Measurements from ENCODE around the gene STAT3. TPM values are rescaled to one million over a fixed set of nuclear protein-coding genes. Genes with fewer than 3 reads are reported as not detected.
"Not testable (repeated sequence)": the region's sequence is repeated elsewhere in the genome, so short reads cannot be mapped to it uniquely, and the experiment has no call there.

The STAT3 gene
- total and polyA plus RNA-seq, 2 donors: 96.4 to 143 TPM

- 50% methylated on average over 3 of the region's 3 CpGs for WGBS
These were observed 6.3 kb downstream of the STAT3 start for GRCh38 chr17:42381898-42382297.

GRCh38 chr17:42380935-42381334 is 7.3 kb downstream of the STAT3 start:
- no peak for DNase-seq (ENCODE audit: extremely low spot score)
- Histone ChIP-seq H3K36me3 (ENCODE audit: insufficient read depth) (no peaks in the 10 kb centered on the region), H3K27ac (ENCODE audit: low read depth) (no peak overlapping the region), H3K4me3 (ENCODE audit: low read depth, low read length) (no peak overlapping the region), H3K4me1 (ENCODE audit: insufficient read depth) (peaks cover 1% of the 10 kb centered on the region)
- 92% methylated on average over 3 of the region's 3 CpGs for WGBS

More at GRCh38 chr17:42381898-42382297, 6.3 kb downstream of the STAT3 start:
- no peak for DNase-seq (ENCODE audit: extremely low spot score)
- Histone ChIP-seq H3K27ac (ENCODE audit: low read depth) (no peak overlapping the region), H3K4me3 (ENCODE audit: low read depth, low read length) (no peak overlapping the region), H3K36me3 (ENCODE audit: insufficient read depth) (no peaks in the 10 kb centered on the region), H3K4me1 (ENCODE audit: insufficient read depth) (peaks cover 1% of the 10 kb centered on the region)

- Histone ChIP-seq H3K36me3 (ENCODE audit: insufficient read depth) (no peaks in the 10 kb centered on the region), H3K4me3 (ENCODE audit: low read depth, low read length) (peak overlapping the region; percentile 35), H3K27ac (ENCODE audit: low read depth) (peak overlapping the region; percentile 88), H3K4me1 (ENCODE audit: insufficient read depth) (peaks cover 1% of the 10 kb centered on the region)
- 20% methylated on average over 6 of the region's 6 CpGs for WGBS
- peak; percentile 43 for DNase-seq (ENCODE audit: extremely low spot score)
These were observed 9.2 kb downstream of the STAT3 start for GRCh38 chr17:42378959-42379594.

GRCh38 chr17:42378359-42378958 is 9.8 kb downstream of the STAT3 start:
- 60% methylated on average over 10 of the region's 10 CpGs for WGBS
- Histone ChIP-seq H3K4me3 (ENCODE audit: low read depth, low read length) (peak overlapping the region; percentile 35), H3K36me3 (ENCODE audit: insufficient read depth) (no peaks in the 10 kb centered on the region), H3K4me1 (ENCODE audit: insufficient read depth) (no peaks in the 10 kb centered on the region), H3K27ac (ENCODE audit: low read depth) (peak overlapping the region; percentile 88)
- no peak for DNase-seq (ENCODE audit: extremely low spot score)

GRCh38 chr17:42373896-42374295 is 14.3 kb downstream of the STAT3 start:
- 95% methylated on average over 1 of the region's 1 CpG for WGBS
- Histone ChIP-seq H3K27ac (ENCODE audit: low read depth) (no peak overlapping the region), H3K4me1 (ENCODE audit: insufficient read depth) (no peaks in the 10 kb centered on the region), H3K4me3 (ENCODE audit: low read depth, low read length) (no peak overlapping the region), H3K36me3 (ENCODE audit: insufficient read depth) (no peaks in the 10 kb centered on the region)
- DNase-seq (ENCODE audit: extremely low spot score): no peak

GRCh38 chr17:42372142-42372541 is 16.1 kb downstream of the STAT3 start:
- Histone ChIP-seq H3K4me1 (ENCODE audit: insufficient read depth) (peaks cover 2% of the 10 kb centered on the region), H3K36me3 (ENCODE audit: insufficient read depth) (no peaks in the 10 kb centered on the region), H3K27ac (ENCODE audit: low read depth) (no peak overlapping the region), H3K4me3 (ENCODE audit: low read depth, low read length) (no peak overlapping the region)
- DNase-seq (ENCODE audit: extremely low spot score): no peak

GRCh38 chr17:42368797-42369561 is 19.3 kb downstream of the STAT3 start:
- not testable (repeated sequence) for DNase-seq (ENCODE audit: extremely low spot score); H3K36me3 ChIP-seq (ENCODE audit: insufficient read depth); H3K4me3 ChIP-seq (ENCODE audit: low read depth, low read length); H3K4me1 ChIP-seq (ENCODE audit: insufficient read depth); H3K27ac ChIP-seq (ENCODE audit: low read depth)
- WGBS: 78% methylated on average over 12 of the region's 12 CpGs

GRCh38 chr17:42368310-42368709 is 19.9 kb downstream of the STAT3 start:
- not testable (repeated sequence) for DNase-seq (ENCODE audit: extremely low spot score); H3K27ac ChIP-seq (ENCODE audit: low read depth); H3K36me3 ChIP-seq (ENCODE audit: insufficient read depth); H3K4me1 ChIP-seq (ENCODE audit: insufficient read depth); H3K4me3 ChIP-seq (ENCODE audit: low read depth, low read length)
- WGBS: 88% methylated on average over 5 of the region's 5 CpGs

GRCh38 chr17:42366176-42367023 is 21.8 kb downstream of the STAT3 start:
- not testable (repeated sequence) for DNase-seq (ENCODE audit: extremely low spot score); H3K4me3 ChIP-seq (ENCODE audit: low read depth, low read length); H3K36me3 ChIP-seq (ENCODE audit: insufficient read depth); H3K4me1 ChIP-seq (ENCODE audit: insufficient read depth); H3K27ac ChIP-seq (ENCODE audit: low read depth)
- whole genome bisulfite sequencing: 79% methylated on average over 13 of the region's 13 CpGs

GRCh38 chr17:42365136-42365535 is 23.1 kb downstream of the STAT3 start:
- Histone ChIP-seq H3K4me1 (ENCODE audit: insufficient read depth) (peaks cover 2% of the 10 kb centered on the region), H3K4me3 (ENCODE audit: low read depth, low read length) (no peak overlapping the region), H3K36me3 (ENCODE audit: insufficient read depth) (no peaks in the 10 kb centered on the region), H3K27ac (ENCODE audit: low read depth) (no peak overlapping the region)
- WGBS: 79% methylated on average over 9 of the region's 9 CpGs
- DNase-seq (ENCODE audit: extremely low spot score): no peak

- DNase-seq (ENCODE audit: extremely low spot score): no peak
- WGBS: 53% methylated on average over 7 of the region's 7 CpGs
- Histone ChIP-seq H3K27ac (ENCODE audit: low read depth) (no peak overlapping the region), H3K4me1 (ENCODE audit: insufficient read depth) (peaks cover 2% of the 10 kb centered on the region), H3K4me3 (ENCODE audit: low read depth, low read length) (no peak overlapping the region), H3K36me3 (ENCODE audit: insufficient read depth) (no peaks in the 10 kb centered on the region)
These were observed 24.3 kb downstream of the STAT3 start for GRCh38 chr17:42363767-42364585.

GRCh38 chr17:42363231-42363630 is 25.0 kb downstream of the STAT3 start:
- WGBS: 90% methylated on average over 1 of the region's 1 CpG
- no peak overlapping the region for H3K4me3 ChIP-seq (ENCODE audit: low read depth, low read length)
- H3K36me3 ChIP-seq (ENCODE audit: insufficient read depth): no peaks in the 10 kb centered on the region
- no peak overlapping the region for H3K27ac ChIP-seq (ENCODE audit: low read depth)
- no peak for DNase-seq (ENCODE audit: extremely low spot score)
- H3K4me1 ChIP-seq (ENCODE audit: insufficient read depth): peaks cover 2% of the 10 kb centered on the region

Data from urinary bladder (tissue), 4 donors.